Testis (tissue), 3 donors: ENCODE results near the gene KCNG2. TPM values are rescaled to one million over a fixed set of nuclear protein-coding genes. Genes with fewer than 3 reads are reported as not detected.

Source experiments
- DNase-seq: peaks from one replicate; pipeline ENCODE4 v3.0.0-alpha.2; 2019
- H3K27ac ChIP-seq, 2 donors: fragments of 200-600 bp; sonication (generic); one replicate each; pipeline ENCODE4 v1.5.1; 2019
- H3K27me3 ChIP-seq: fragments of 200-600 bp; sonication (generic); one replicate; pipeline ENCODE4 v1.5.1; 2019
- H3K36me3 ChIP-seq: fragments of 200-600 bp; sonication (generic); one replicate; pipeline ENCODE4 v1.5.1; 2017; ENCODE audit warnings: low read depth; ENCODE audit errors: missing control alignments
- H3K4me1 ChIP-seq: fragments of 200-600 bp; sonication (generic); one replicate; pipeline ENCODE4 v1.5.1; 2019
- H3K4me3 ChIP-seq, 2 donors: fragments of 200-600 bp; sonication (generic); one replicate each; pipeline ENCODE4 v1.5.1; 2017 to 2019
- H3K9me3 ChIP-seq: fragments of 200-600 bp; sonication (generic); one replicate; pipeline ENCODE4 v1.5.1; 2017
- CTCF ChIP-seq, 3 experiments: fragments of 450-650 bp in 2 of 3; fragments of 200-600 bp in 1 of 3; sonication (generic) in 1 of 3; IDR thresholded peaks; one replicate each; pipeline ENCODE4 v1.5.1; 2016 to 2019; ENCODE audit warnings: antibody characterized with exemption in 3 of 3, mild to moderate bottlenecking in 2 of 3, moderate library complexity in 1 of 3
- POLR2A ChIP-seq: fragments of 450-650 bp; IDR thresholded peaks from one replicate; pipeline ENCODE4 v1.6.1; 2017; ENCODE audit warnings: antibody characterized with exemption, mild to moderate bottlenecking, moderate library complexity
- WGBS, 2 donors: methylation state at CpG; one replicate each; pipeline ENCODE4 v1.1.5; 2018; 5-methylcytosine and 5-hydroxymethylcytosine counted together
- intact Hi-C: fragments of 100-400 bp; cut with DNase I; formaldehyde crosslinking; loops from one replicate; pipeline ENCODE4 v1.15.1; 2023; ENCODE audit warnings: low total_unique reads
- polyA plus RNA-seq: library from polyadenylated mRNA; stranded (reverse); fragments of 350-450 nt; fragmentation: Illumina TruSeq; extraction: RNeasy Lipid Tissue Mini Kit (QIAGEN cat#74804); gene quantifications from one replicate; pipeline ENCODE4 v1.2.3, GENCODE V29; 2014; ENCODE audit warnings: low read depth, low replicate concordance; ENCODE audit not compliant: insufficient read depth
- total RNA-seq, 2 donors: library from RNA; depleted of rRNA; stranded (reverse); fragments of >200 nt; gene quantifications; one replicate each; pipeline ENCODE4 v1.2.3, GENCODE V29; 2016

Gene KCNG2
- total and polyA plus RNA-seq, 3 donors from 2014 or later: 0.50 to 7.6 (median 7.2) TPM

- Histone ChIP-seq H3K4me1 (no peaks in the 10 kb centered on the region), H3K36me3 (no peaks in the 10 kb centered on the region), H3K4me3 (no peak overlapping the region), H3K9me3 (no peaks in the 10 kb centered on the region), H3K27ac (no peak overlapping the region), H3K27me3 (no peaks in the 10 kb centered on the region)
- 43 to 70% methylated on average over 18 to 32 of the region's 34 CpGs for WGBS, 2 donors
- TF ChIP-seq POLR2A (no peak), CTCF (IDR thresholded peaks at IDR 0.05) (no peak)
- peak; percentile 13 for DNase-seq
- intact Hi-C loops: no loop called here
Observed at GRCh38 chr18:79873449-79874110, 75.8 kb downstream of the KCNG2 start.

GRCh38 chr18:79874553-79875530, 77.1 kb downstream of the KCNG2 start:
- intact Hi-C loops: no loop called here

GRCh38 chr18:79875531-79875919, 77.8 kb downstream of the KCNG2 start:
- intact Hi-C loops: no loop called here
- Histone ChIP-seq H3K9me3 (no peaks in the 10 kb centered on the region), H3K4me1 (no peaks in the 10 kb centered on the region), H3K36me3 (no peaks in the 10 kb centered on the region), H3K27ac (no peak overlapping the region), H3K27me3 (no peaks in the 10 kb centered on the region), H3K4me3 (no peak overlapping the region)
- WGBS, 2 donors: 85 to 88% methylated on average over 14 to 15 of the region's 15 CpGs
- TF ChIP-seq POLR2A (no peak), CTCF (IDR thresholded peaks at IDR 0.05) (no peak)
- no peak for DNase-seq

More at GRCh38 chr18:79874553-79875530, 77.1 kb downstream of the KCNG2 start:
- Histone ChIP-seq H3K4me3 (no peak overlapping the region), H3K4me1 (no peaks in the 10 kb centered on the region), H3K9me3 (no peaks in the 10 kb centered on the region), H3K27me3 (no peaks in the 10 kb centered on the region), H3K27ac (no peak overlapping the region), H3K36me3 (no peaks in the 10 kb centered on the region)
- peak; percentile 2 for DNase-seq
- TF ChIP-seq POLR2A: no peak
- TF ChIP-seq CTCF (IDR thresholded peaks at IDR 0.05): no peak
- WGBS, 2 donors: 83 to 92% methylated on average over 21 to 24 of the region's 24 CpGs

- no peaks in the 10 kb centered on the region for H3K4me1 ChIP-seq
- 93 to 97% methylated on average over 9 to 23 of the region's 23 CpGs for WGBS, 2 donors
- intact Hi-C loops: no loop called here
- no peaks in the 10 kb centered on the region for H3K27me3 ChIP-seq
- no peaks in the 10 kb centered on the region for H3K9me3 ChIP-seq
- DNase-seq: peak; percentile 3
- no peak overlapping the region for H3K4me3 ChIP-seq
- no peak for TF ChIP-seq POLR2A
- no peak for TF ChIP-seq CTCF (IDR thresholded peaks at IDR 0.05)
- H3K27ac ChIP-seq: no peak overlapping the region
- H3K36me3 ChIP-seq: no peaks in the 10 kb centered on the region
Observed at GRCh38 chr18:79875931-79876461, 78.3 kb downstream of the KCNG2 start.
